K562 (cell line): ENCODE measurements around the gene ZCCHC3. TPM values are rescaled to one million over a fixed set of nuclear protein-coding genes. Genes with fewer than 3 reads are reported as not detected.

Experiments
- ATF1 ChIP-seq, 2 experiments: fragments of 450-650 bp in 1 of 2; IDR thresholded peaks; 2 replicates each; pipeline ENCODE4 v1.6.1; 2016; ENCODE audit warnings: missing compliant biosample characterization in 1 of 2, missing genetic modification characterization in 1 of 2
- CBFA2T3 ChIP-seq: fragments of 450-650 bp; IDR thresholded peaks from 2 replicates; pipeline ENCODE4 v1.6.1; 2017
- GATA2 ChIP-seq: sonication (generic); formaldehyde crosslinking; IDR thresholded peaks from 2 replicates; pipeline ENCODE4 v1.4.0; 2020; ENCODE audit warnings: mild to moderate bottlenecking, missing genetic modification reagents
- HIVEP1 ChIP-seq: fragments of 250-450 bp; sonication (Bioruptor Pico); IDR thresholded peaks from 2 replicates; pipeline ENCODE4 v1.4.0; 2020; ENCODE audit warnings: mild to moderate bottlenecking
- HNRNPH1 ChIP-seq: fragments of 200-400 bp; formaldehyde crosslinking; optimal IDR thresholded peaks from 2 replicates; pipeline ENCODE3; 2017; ENCODE audit warnings: low read depth, mild to moderate bottlenecking, low read length, moderate library complexity
- ILF3 ChIP-seq: fragments of 450-650 bp; IDR thresholded peaks from 2 replicates; pipeline ENCODE4 v1.6.1; 2018; ENCODE audit warnings: antibody characterized with exemption, mild to moderate bottlenecking, moderate library complexity, borderline replicate concordance
- KLF16 ChIP-seq: IDR thresholded peaks from 2 replicates; pipeline ENCODE4 v1.6.1; 2016; ENCODE audit warnings: antibody characterized with exemption
- KLF6 ChIP-seq: fragments of 250-450 bp; sonication (Bioruptor Pico); IDR thresholded peaks from 2 replicates; pipeline ENCODE4 v1.4.0; 2020; ENCODE audit warnings: mild to moderate bottlenecking, moderate library complexity, borderline replicate concordance
- MEF2A ChIP-seq: IDR thresholded peaks from 2 replicates; pipeline ENCODE4 v1.6.1; 2011; ENCODE audit warnings: low read depth, mild to moderate bottlenecking, low read length, moderate library complexity; ENCODE audit not compliant: control insufficient read depth
- MEF2D ChIP-seq: conservative IDR thresholded peaks from 2 replicates; pipeline ENCODE4 v1.6.1; 2016; ENCODE audit warnings: low read depth, missing genetic modification characterization, missing compliant biosample characterization
- NELFE ChIP-seq: IDR thresholded peaks from 2 replicates; pipeline ENCODE4 v1.6.1; 2011; ENCODE audit warnings: mild to moderate bottlenecking; ENCODE audit not compliant: insufficient read depth, insufficient read length
- PCBP2 ChIP-seq: fragments of 200-400 bp; formaldehyde crosslinking; IDR thresholded peaks from 2 replicates; pipeline ENCODE4 v1.6.1; 2018; ENCODE audit warnings: low read length, low read depth, mild to moderate bottlenecking, moderate library complexity; ENCODE audit not compliant: poor library complexity, severe bottlenecking
- PHB2 ChIP-seq: fragments of 450-650 bp; IDR thresholded peaks from 2 replicates; pipeline ENCODE4 v1.6.1; 2017; ENCODE audit warnings: low read depth
- SIN3B ChIP-seq: fragments of 450-650 bp; IDR thresholded peaks from 2 replicates; pipeline ENCODE4 v1.6.1; 2017; ENCODE audit warnings: low read depth, mild to moderate bottlenecking, moderate library complexity
- SLC30A9 ChIP-seq: fragments of 250-450 bp; sonication (Bioruptor Pico); IDR thresholded peaks from 2 replicates; pipeline ENCODE4 v1.8.0; 2022; ENCODE audit warnings: mild to moderate bottlenecking, moderate library complexity
- SMARCA5 ChIP-seq: fragments of 450-650 bp; IDR thresholded peaks from 2 replicates; pipeline ENCODE4 v1.6.1; 2016
- TAL1 ChIP-seq: fragments of 450-650 bp; IDR thresholded peaks from 2 replicates; pipeline ENCODE4 v1.6.1; 2016; ENCODE audit warnings: mild to moderate bottlenecking
- U2AF2 ChIP-seq: fragments of 200-400 bp; formaldehyde crosslinking; optimal IDR thresholded peaks from 2 replicates; pipeline ENCODE3; 2017; ENCODE audit warnings: low read depth, mild to moderate bottlenecking, low read length
- WHSC1 ChIP-seq: IDR thresholded peaks from one replicate; pipeline ENCODE4 v1.6.1; 2012; ENCODE audit warnings: low read length, control low read depth, inconsistent platforms
- ZBTB8A ChIP-seq: fragments of 450-650 bp; IDR thresholded peaks from 2 replicates; pipeline ENCODE4 v1.6.1; 2018; ENCODE audit warnings: mild to moderate bottlenecking, moderate library complexity; ENCODE audit not compliant: partially characterized antibody
- ZC3H11A ChIP-seq: IDR thresholded peaks from 2 replicates; pipeline ENCODE4 v1.6.1; 2012; ENCODE audit warnings: low read depth, low read length, improper control_type of control experiment
- ZKSCAN3 ChIP-seq: fragments of 250-450 bp; sonication (Bioruptor Pico); IDR thresholded peaks from 2 replicates; pipeline ENCODE4 v1.4.0; 2020
- ZNF121 ChIP-seq: sonication (generic); formaldehyde crosslinking; conservative IDR thresholded peaks from 2 replicates; pipeline ENCODE4 v1.8.0; 2022; ENCODE audit warnings: missing genetic modification reagents
- ZNF134 ChIP-seq: fragments of 250-450 bp; sonication (Bioruptor Pico); conservative IDR thresholded peaks from 2 replicates; pipeline ENCODE4 v1.4.0; 2020
- ZNF431 ChIP-seq: sonication (generic); formaldehyde crosslinking; IDR thresholded peaks from 2 replicates; pipeline ENCODE4 v1.8.0; 2022; ENCODE audit warnings: mild to moderate bottlenecking, missing genetic modification reagents
- ZNF592 ChIP-seq: fragments of 450-650 bp; IDR thresholded peaks from 2 replicates; pipeline ENCODE4 v1.6.1; 2017; ENCODE audit warnings: antibody characterized with exemption, mild to moderate bottlenecking
- ZNF668 ChIP-seq: fragments of 250-450 bp; sonication (Bioruptor Pico); IDR thresholded peaks from 2 replicates; pipeline ENCODE4 v1.8.0; 2022; ENCODE audit warnings: mild to moderate bottlenecking, inconsistent platforms
- ZNF75A ChIP-seq: fragments of 450-650 bp; formaldehyde crosslinking; IDR thresholded peaks from 2 replicates; pipeline ENCODE4 v1.4.0; 2020; ENCODE audit warnings: mild to moderate bottlenecking
- ZSCAN32 ChIP-seq: fragments of 450-650 bp; formaldehyde crosslinking; IDR thresholded peaks from 2 replicates; pipeline ENCODE4 v1.4.0; 2020; ENCODE audit warnings: mild to moderate bottlenecking, moderate library complexity
- polyA plus RNA-seq, 8 experiments: library from polyadenylated mRNA; depleted of rRNA in 4 of 8; stranded (reverse) in 5 of 8; unstranded in 3 of 8; fragments of >200 nt; fragmentation: Nextera tagmentation in 2 of 8; fragmentation: Illumina TruSeq in 1 of 8; extraction: Ambion mirVana in 2 of 8; extraction: Trizol in 1 of 8; gene quantifications; 2 replicates each; pipeline versions ENCODE4 v1.2.1 to v1.2.3, GENCODE V29; 2011 to 2014; ENCODE audit warnings: inconsistent platforms in 1 of 8, missing spikeins in 1 of 8
- total RNA-seq, 7 experiments: library from RNA; depleted of rRNA in 6 of 7; stranded (reverse); fragments of >200 nt in 6 of 7; fragmentation: Illumina TruSeq in 2 of 7; extraction: Trizol in 2 of 7; gene quantifications; 2 replicates each; pipeline versions ENCODE4 v1.2.1 to v1.2.3, GENCODE V29; 2011 to 2021; ENCODE audit warnings: low replicate concordance in 1 of 7

The ZCCHC3 gene
- total and polyA plus RNA-seq, 9 of the 15 experiments (the other 6 are each of a cell fraction or from before 2014, with no cell fraction given) = 2.8 to 23.3 (median 16.5) TPM

DNA sequence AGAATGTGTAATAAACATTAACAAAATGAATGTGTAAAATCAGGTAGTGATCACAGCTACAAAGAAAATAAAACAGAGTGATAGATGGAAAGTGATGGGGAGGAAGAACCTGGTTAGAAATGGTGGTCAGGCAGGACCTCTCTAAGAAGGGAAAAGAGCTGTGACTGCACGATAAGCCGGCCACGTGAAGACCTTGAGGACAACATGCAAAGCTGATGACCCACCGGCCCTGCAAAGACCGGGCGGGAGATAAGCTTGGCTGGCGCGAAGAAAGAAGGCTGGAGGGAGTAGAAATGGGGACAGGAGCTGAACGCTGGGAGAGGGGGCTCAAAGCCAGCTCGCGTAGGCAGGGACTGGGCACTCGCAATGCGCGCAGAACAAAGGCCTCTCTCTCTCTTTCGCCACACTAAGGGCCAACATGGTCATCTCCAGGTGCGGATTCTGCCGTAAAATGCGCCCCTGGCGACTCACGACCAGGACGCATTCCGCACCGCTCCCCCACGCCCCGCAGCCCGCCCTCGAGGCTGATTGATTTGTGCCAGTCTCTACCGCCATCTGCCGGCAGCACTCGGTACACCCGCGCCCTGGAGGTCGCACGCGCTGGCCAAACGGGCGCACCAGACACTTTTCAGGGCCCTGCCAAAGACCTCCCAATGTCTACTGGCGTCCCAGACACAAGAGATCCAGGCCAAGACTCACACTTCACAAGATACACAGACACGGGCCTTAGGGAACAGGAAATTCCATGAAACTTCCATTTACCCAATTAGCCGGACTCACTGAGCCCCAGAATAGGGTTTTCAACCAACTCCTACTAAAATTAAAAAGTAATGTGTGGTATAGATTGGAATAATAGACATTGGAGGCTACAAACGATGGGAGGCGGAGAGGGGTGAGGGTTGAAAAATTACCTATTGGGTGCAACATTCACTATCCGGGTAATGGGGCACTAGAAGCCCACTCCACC lies 30.5 kb upstream of the ZCCHC3 start (continued):
- TF ChIP-seq HNRNPH1 (no peak), ILF3 (no peak), NELFE (no peak), ZNF592 (peak; percentile 98), ZNF431 (CRISPR knock-in tag) (peak; percentile 87), ZNF121 (CRISPR knock-in tag) (no peak), ZSCAN32 (no peak), SIN3B (no peak), GATA2 (CRISPR knock-in tag) (peak; percentile 95), MEF2D (peak; percentile 68), PHB2 (no peak), SMARCA5 (no peak), CBFA2T3 (peak; percentile 82), KLF16 (no peak), ZBTB8A (no peak), KLF6 (CRISPR knock-in tag) (peak; percentile 48; the same call in 1 of the 2 replicates), U2AF2 (no peak), ZNF75A (CRISPR knock-in tag) (no peak), SLC30A9 (CRISPR knock-in tag) (no peak), ZC3H11A (no peak), MEF2A (no peak), ATF1 (CRISPR knock-in tag; IDR thresholded peaks at IDR 0.05) (no peak), ATF1 (tag; IDR thresholded peaks at IDR 0.05) (peak; percentile 84), ZNF134 (peak; percentile 38; the same call in 1 of the 2 replicates), TAL1 (peak; percentile 69), HIVEP1 (CRISPR knock-in tag) (no peak), PCBP2 (no peak), ZKSCAN3 (no peak), ZNF668 (CRISPR knock-in tag) (peak; percentile 68; the same call in 1 of the 2 replicates), WHSC1 (no peak)
